Thyroid gland (tissue), 4 donors: ENCODE data around the gene ATP5F1D. TPM values are rescaled to one million over a fixed set of nuclear protein-coding genes. Genes with fewer than 3 reads are reported as not detected.

ENCODE experiments used
- DNase-seq, 2 donors: peaks; one replicate each; pipeline ENCODE4 v3.0.0-alpha.2; 2019
- H3K27ac ChIP-seq, 3 donors: fragments of 200-600 bp; sonication (generic); 1 replicate in 2 of 3; 2 replicates in 1 of 3; pipeline ENCODE4 v1.5.1; 2016 to 2019; ENCODE audit warnings: mild to moderate bottlenecking in 1 of 3, moderate library complexity in 1 of 3
- H3K27me3 ChIP-seq: fragments of 200-600 bp; sonication (generic); one replicate; pipeline ENCODE4 v1.5.1; 2019
- H3K36me3 ChIP-seq, 2 donors: fragments of 200-600 bp; sonication (generic); one replicate each; pipeline ENCODE4 v1.5.1; 2016 to 2019
- H3K4me1 ChIP-seq, 2 donors: fragments of 200-600 bp; sonication (generic); one replicate each; pipeline ENCODE4 v1.5.1; 2017 to 2019
- H3K4me3 ChIP-seq, 3 donors: fragments of 200-600 bp; sonication (generic); replicated peaks in 1 of 3; 1 replicate in 2 of 3; 2 replicates in 1 of 3; pipeline ENCODE4 v1.5.1; 2016; ENCODE audit warnings: mild to moderate bottlenecking in 1 of 3
- H3K9me3 ChIP-seq: fragments of 200-600 bp; sonication (generic); one replicate; pipeline ENCODE4 v1.5.1; 2017
- POLR2A ChIP-seq, 2 donors: fragments of 450-650 bp; IDR thresholded peaks; one replicate each; pipeline ENCODE4 v1.6.1; 2017; ENCODE audit warnings: antibody characterized with exemption in 2 of 2, mild to moderate bottlenecking in 2 of 2, moderate library complexity in 1 of 2
- WGBS, 2 donors: methylation state at CpG; one replicate each; pipeline ENCODE4 v1.1.5; 2017; 5-methylcytosine and 5-hydroxymethylcytosine counted together
- intact Hi-C: fragments of 100-400 bp; cut with DNase I; formaldehyde crosslinking; loops from one replicate; pipeline ENCODE4 v1.15.1; 2023
- total RNA-seq, 4 donors: library from RNA; depleted of rRNA; stranded (reverse); fragments of >200 nt; gene quantifications; one replicate each; pipeline ENCODE4 v1.2.3, GENCODE V29; 2016
- TF ChIP-seq, protein P1 (sequence below), 6 experiments: fragments of 200-600 bp in 3 of 6; fragments of 450-650 bp in 3 of 6; sonication (generic) in 3 of 6; IDR thresholded peaks; one replicate each; pipeline ENCODE4 v1.5.1; 2016 to 2019; ENCODE audit warnings: antibody characterized with exemption in 6 of 6, mild to moderate bottlenecking in 2 of 6, inconsistent platforms in 1 of 6, moderate library complexity in 1 of 6

ATP5F1D gene
- total RNA-seq, 4 donors from 2014 or later, result 39.2 to 182 (median 83.0) TPM

GRCh38 chr19:1247748-1248138, 6.2 kb downstream of the ATP5F1D start:
- Histone ChIP-seq H3K9me3 (no peaks in the 10 kb centered on the region), H3K36me3 (peaks cover 16% of the 10 kb centered on the region in 2 donors), H3K27me3 (no peaks in the 10 kb centered on the region), H3K4me3 (peak overlapping the region in 1 of 3 donors; percentile 79), H3K27ac (peak overlapping the region; percentile 96 to 100 (median 99)), H3K4me1 (peaks cover 58 to 74% of the 10 kb centered on the region in 2 donors)
- intact Hi-C loops, result no loop called here
- no peak for DNase-seq
- no peak for TF ChIP-seq POLR2A (IDR thresholded peaks at IDR 0.05)
- TF ChIP-seq, protein P1, sequence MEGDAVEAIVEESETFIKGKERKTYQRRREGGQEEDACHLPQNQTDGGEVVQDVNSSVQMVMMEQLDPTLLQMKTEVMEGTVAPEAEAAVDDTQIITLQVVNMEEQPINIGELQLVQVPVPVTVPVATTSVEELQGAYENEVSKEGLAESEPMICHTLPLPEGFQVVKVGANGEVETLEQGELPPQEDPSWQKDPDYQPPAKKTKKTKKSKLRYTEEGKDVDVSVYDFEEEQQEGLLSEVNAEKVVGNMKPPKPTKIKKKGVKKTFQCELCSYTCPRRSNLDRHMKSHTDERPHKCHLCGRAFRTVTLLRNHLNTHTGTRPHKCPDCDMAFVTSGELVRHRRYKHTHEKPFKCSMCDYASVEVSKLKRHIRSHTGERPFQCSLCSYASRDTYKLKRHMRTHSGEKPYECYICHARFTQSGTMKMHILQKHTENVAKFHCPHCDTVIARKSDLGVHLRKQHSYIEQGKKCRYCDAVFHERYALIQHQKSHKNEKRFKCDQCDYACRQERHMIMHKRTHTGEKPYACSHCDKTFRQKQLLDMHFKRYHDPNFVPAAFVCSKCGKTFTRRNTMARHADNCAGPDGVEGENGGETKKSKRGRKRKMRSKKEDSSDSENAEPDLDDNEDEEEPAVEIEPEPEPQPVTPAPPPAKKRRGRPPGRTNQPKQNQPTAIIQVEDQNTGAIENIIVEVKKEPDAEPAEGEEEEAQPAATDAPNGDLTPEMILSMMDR (IDR thresholded peaks at IDR 0.05), result no peak
- 93 to 97% methylated on average over 4 to 5 of the region's 8 CpGs for WGBS, 2 donors

GRCh38 chr19:1248139-1248785, 6.7 kb downstream of the ATP5F1D start, which contains the start of gene MIDN:
Gene MIDN (plus strand): TSS chr19:1248583. CDS start chr19:1250297, 1,714 bp downstream.
- TF ChIP-seq, protein P1 (IDR thresholded peaks at IDR 0.05), result peak in 2 of 6 experiments; percentile 4 to 5
- peak; percentile 79 to 96 for TF ChIP-seq POLR2A (IDR thresholded peaks at IDR 0.05)
- Histone ChIP-seq H3K9me3 (no peaks in the 10 kb centered on the region), H3K4me3 (peak within 1 kb of the TSS; percentile 59 to 87 (median 79)), H3K27ac (peak within 1 kb of the TSS; percentile 96 to 100 (median 99)), H3K4me1 (peaks cover 62 to 74% of the 10 kb centered on the region in 2 donors), H3K36me3 (peaks cover 16% of the 10 kb centered on the region in 2 donors), H3K27me3 (no peaks in the 10 kb centered on the region)
- peak; percentile 82 to 85 for DNase-seq
- intact Hi-C loops, result no loop called here
- WGBS, 2 donors, result 2% methylated on average over 11 of the region's 60 CpGs; no CpG with 5 or more reads in 1 of the 2 donors

GRCh38 chr19:1248786-1249297, 7.3 kb downstream of the ATP5F1D start:
- H3K9me3 ChIP-seq, result no peaks in the 10 kb centered on the region
- 0% methylated on average over 7 of the region's 74 CpGs; no CpG with 5 or more reads in 1 of the 2 donors for WGBS, 2 donors
- DNase-seq, result peak; percentile 81 to 83
- peak overlapping the region; percentile 96 to 100 (median 99) for H3K27ac ChIP-seq
- H3K27me3 ChIP-seq, result no peaks in the 10 kb centered on the region
- peaks cover 65 to 74% of the 10 kb centered on the region in 2 donors for H3K4me1 ChIP-seq
- TF ChIP-seq POLR2A (IDR thresholded peaks at IDR 0.05), result no peak
- TF ChIP-seq, protein P1 (IDR thresholded peaks at IDR 0.05), result peak; percentile 45 to 97 (median 86)
- intact Hi-C loops, result no loop called here
- peak overlapping the region; percentile 59 to 87 (median 79) for H3K4me3 ChIP-seq
- H3K36me3 ChIP-seq, result peaks cover 18 to 19% of the 10 kb centered on the region in 2 donors

GRCh38 chr19:1249298-1249989, 7.9 kb downstream of the ATP5F1D start:
- intact Hi-C loops, result no loop called here
- peaks cover 24 to 25% of the 10 kb centered on the region in 2 donors for H3K36me3 ChIP-seq
- H3K27me3 ChIP-seq, result no peaks in the 10 kb centered on the region
- DNase-seq, result peak; percentile 93 to 96
- peaks cover 65 to 74% of the 10 kb centered on the region in 2 donors for H3K4me1 ChIP-seq
- peak overlapping the region; percentile 59 to 83 (median 62) for H3K4me3 ChIP-seq
- 1% methylated on average over 38 of the region's 102 CpGs; no CpG with 5 or more reads in 1 of the 2 donors for WGBS, 2 donors
- TF ChIP-seq, protein P1 (IDR thresholded peaks at IDR 0.05), result no peak
- peak; percentile 70 to 77 for TF ChIP-seq POLR2A (IDR thresholded peaks at IDR 0.05)
- H3K27ac ChIP-seq, result peak overlapping the region; percentile 98 to 100 (median 99)
- H3K9me3 ChIP-seq, result no peaks in the 10 kb centered on the region
